Vagina (tissue), 2 donors: ENCODE measurements around the gene NCBP3. TPM values are rescaled to one million over a fixed set of nuclear protein-coding genes. Genes with fewer than 3 reads are reported as not detected.

Experiments
- DNase-seq, 2 donors: peaks; one replicate each; pipeline ENCODE4 v3.0.0-alpha.2; 2017; ENCODE audit errors: extremely low spot score in 2 of 2
- H3K27ac ChIP-seq: fragments of 200-600 bp; sonication (generic); one replicate; pipeline ENCODE4 v1.5.1; 2019
- H3K27me3 ChIP-seq: fragments of 200-600 bp; sonication (generic); one replicate; pipeline ENCODE4 v1.5.1; 2019
- H3K36me3 ChIP-seq, 2 donors: fragments of 200-600 bp; sonication (generic); one replicate each; pipeline ENCODE4 v1.5.1; 2017 to 2019
- H3K4me1 ChIP-seq: fragments of 200-600 bp; sonication (generic); one replicate; pipeline ENCODE4 v1.5.1; 2019
- H3K4me3 ChIP-seq, 2 donors: fragments of 200-600 bp; sonication (generic); 1 replicate in 1 of 2; 2 replicates in 1 of 2; pipeline ENCODE4 v1.5.1; 2016 to 2019
- H3K9me3 ChIP-seq: fragments of 200-600 bp; sonication (generic); one replicate; pipeline ENCODE4 v1.5.1; 2019
- POLR2A ChIP-seq, 2 donors: fragments of 450-650 bp; IDR thresholded peaks; one replicate each; pipeline ENCODE4 v1.6.1; 2017; ENCODE audit warnings: antibody characterized with exemption in 2 of 2, mild to moderate bottlenecking in 2 of 2, moderate library complexity in 2 of 2
- POLR2AphosphoS5 ChIP-seq, 2 donors: sonication (generic); formaldehyde crosslinking; IDR thresholded peaks; one replicate each; pipeline ENCODE4 v1.9.0; 2017; ENCODE audit warnings: antibody characterized with exemption in 2 of 2, mild to moderate bottlenecking in 2 of 2, low read depth in 1 of 2; ENCODE audit not compliant: insufficient read depth in 1 of 2
- intact Hi-C: fragments of 100-400 bp; cut with DNase I; formaldehyde crosslinking; loops from one replicate; pipeline ENCODE4 v1.15.1; 2023
- total RNA-seq: library from RNA; depleted of rRNA; stranded (reverse); fragments of >200 nt; gene quantifications from one replicate; pipeline ENCODE4 v1.2.3, GENCODE V29; 2016
- TF ChIP-seq, protein P1 (sequence below), 3 experiments: fragments of 450-650 bp in 2 of 3; fragments of 200-600 bp in 1 of 3; sonication (generic) in 1 of 3; IDR thresholded peaks; one replicate each; pipeline ENCODE4 v1.5.1; 2017 to 2019; ENCODE audit warnings: antibody characterized with exemption in 3 of 3, mild to moderate bottlenecking in 2 of 3, moderate library complexity in 2 of 3

Gene NCBP3
- total RNA-seq, 1 donor from 2014 or later = 20.6 TPM

- Histone ChIP-seq H3K4me3 (no peak overlapping the region), H3K27me3 (no peaks in the 10 kb centered on the region), H3K36me3 (peaks cover 0 to 34% of the 10 kb centered on the region in 2 donors), H3K27ac (no peak overlapping the region), H3K4me1 (peaks cover 10% of the 10 kb centered on the region), H3K9me3 (no peaks in the 10 kb centered on the region)
- no peak for DNase-seq
- TF ChIP-seq, protein P1, sequence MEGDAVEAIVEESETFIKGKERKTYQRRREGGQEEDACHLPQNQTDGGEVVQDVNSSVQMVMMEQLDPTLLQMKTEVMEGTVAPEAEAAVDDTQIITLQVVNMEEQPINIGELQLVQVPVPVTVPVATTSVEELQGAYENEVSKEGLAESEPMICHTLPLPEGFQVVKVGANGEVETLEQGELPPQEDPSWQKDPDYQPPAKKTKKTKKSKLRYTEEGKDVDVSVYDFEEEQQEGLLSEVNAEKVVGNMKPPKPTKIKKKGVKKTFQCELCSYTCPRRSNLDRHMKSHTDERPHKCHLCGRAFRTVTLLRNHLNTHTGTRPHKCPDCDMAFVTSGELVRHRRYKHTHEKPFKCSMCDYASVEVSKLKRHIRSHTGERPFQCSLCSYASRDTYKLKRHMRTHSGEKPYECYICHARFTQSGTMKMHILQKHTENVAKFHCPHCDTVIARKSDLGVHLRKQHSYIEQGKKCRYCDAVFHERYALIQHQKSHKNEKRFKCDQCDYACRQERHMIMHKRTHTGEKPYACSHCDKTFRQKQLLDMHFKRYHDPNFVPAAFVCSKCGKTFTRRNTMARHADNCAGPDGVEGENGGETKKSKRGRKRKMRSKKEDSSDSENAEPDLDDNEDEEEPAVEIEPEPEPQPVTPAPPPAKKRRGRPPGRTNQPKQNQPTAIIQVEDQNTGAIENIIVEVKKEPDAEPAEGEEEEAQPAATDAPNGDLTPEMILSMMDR (IDR thresholded peaks at IDR 0.05) = no peak
- TF ChIP-seq POLR2A (IDR thresholded peaks at IDR 0.05) = no peak
- TF ChIP-seq POLR2AphosphoS5 (IDR thresholded peaks at IDR 0.05; ENCODE audit: insufficient read depth in 1 of 2, low read depth in 1 of 2) = no peak
- intact Hi-C loops = no loop called here
Observed at GRCh38 chr17:3875317-3875716, 29.3 kb upstream of the NCBP3 start.

GRCh38 chr17:3873862-3874261 is 27.8 kb upstream of the NCBP3 start:
- intact Hi-C loops = no loop called here
- H3K4me3 ChIP-seq = no peak overlapping the region
- TF ChIP-seq POLR2AphosphoS5 (IDR thresholded peaks at IDR 0.05; ENCODE audit: insufficient read depth in 1 of 2, low read depth in 1 of 2) (no peak), POLR2A (IDR thresholded peaks at IDR 0.05) (no peak)
- TF ChIP-seq, protein P1 (IDR thresholded peaks at IDR 0.05) = no peak

DNA sequence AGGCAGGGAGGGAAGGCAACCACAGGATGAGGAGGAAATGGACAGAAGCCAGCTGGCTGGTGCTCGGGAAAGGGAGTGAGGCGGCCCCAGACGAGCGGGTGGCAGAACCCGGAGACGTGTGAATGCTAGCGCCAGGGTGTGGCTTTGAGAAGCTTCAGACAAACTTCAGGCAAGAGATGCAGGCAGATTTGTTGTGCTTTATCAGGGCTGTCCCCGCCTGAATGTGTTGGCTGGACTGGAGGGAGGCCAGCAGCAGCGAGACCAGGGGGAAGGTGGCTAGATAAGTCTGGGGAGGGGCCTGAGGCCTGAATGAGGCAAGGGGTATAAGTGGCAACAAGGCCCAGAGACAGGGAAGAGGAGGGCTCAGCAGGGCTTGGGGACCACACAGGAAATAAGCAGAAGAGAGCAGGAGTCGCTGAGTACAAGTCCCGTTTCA is 24.8 kb upstream of the NCBP3 start:
- Histone ChIP-seq H3K4me3 (no peak overlapping the region), H3K36me3 (peaks cover 0 to 28% of the 10 kb centered on the region in 2 donors), H3K9me3 (no peaks in the 10 kb centered on the region), H3K27me3 (no peaks in the 10 kb centered on the region), H3K27ac (no peak overlapping the region), H3K4me1 (no peaks in the 10 kb centered on the region)
- intact Hi-C loops = no loop called here
- TF ChIP-seq POLR2A (IDR thresholded peaks at IDR 0.05) = no peak
- TF ChIP-seq, protein P1 (IDR thresholded peaks at IDR 0.05) = no peak
- DNase-seq = no peak

More at GRCh38 chr17:3873862-3874261, 27.8 kb upstream of the NCBP3 start:
- Histone ChIP-seq H3K27me3 (no peaks in the 10 kb centered on the region), H3K9me3 (no peaks in the 10 kb centered on the region), H3K36me3 (peaks cover 0 to 34% of the 10 kb centered on the region in 2 donors), H3K4me1 (peaks cover 1% of the 10 kb centered on the region), H3K27ac (no peak overlapping the region)
- DNase-seq = no peak

- DNase-seq = no peak
- intact Hi-C loops = loop anchor here (5.0 kb wide), 1 partner anchor 140 kb away; no protein-coding TSS in a partner anchor
- H3K9me3 ChIP-seq = no peaks in the 10 kb centered on the region
- TF ChIP-seq POLR2AphosphoS5 (IDR thresholded peaks at IDR 0.05; ENCODE audit: insufficient read depth in 1 of 2, low read depth in 1 of 2) = no peak
- TF ChIP-seq, protein P1 (IDR thresholded peaks at IDR 0.05) = no peak
- TF ChIP-seq POLR2A (IDR thresholded peaks at IDR 0.05) = no peak
- no peaks in the 10 kb centered on the region for H3K27me3 ChIP-seq
- H3K4me1 ChIP-seq = peaks cover 9% of the 10 kb centered on the region
- no peak overlapping the region for H3K4me3 ChIP-seq
- no peak overlapping the region for H3K27ac ChIP-seq
- H3K36me3 ChIP-seq = peaks cover 0 to 7% of the 10 kb centered on the region in 2 donors
Observed at GRCh38 chr17:3867606-3868005, 21.6 kb upstream of the NCBP3 start.

DNA sequence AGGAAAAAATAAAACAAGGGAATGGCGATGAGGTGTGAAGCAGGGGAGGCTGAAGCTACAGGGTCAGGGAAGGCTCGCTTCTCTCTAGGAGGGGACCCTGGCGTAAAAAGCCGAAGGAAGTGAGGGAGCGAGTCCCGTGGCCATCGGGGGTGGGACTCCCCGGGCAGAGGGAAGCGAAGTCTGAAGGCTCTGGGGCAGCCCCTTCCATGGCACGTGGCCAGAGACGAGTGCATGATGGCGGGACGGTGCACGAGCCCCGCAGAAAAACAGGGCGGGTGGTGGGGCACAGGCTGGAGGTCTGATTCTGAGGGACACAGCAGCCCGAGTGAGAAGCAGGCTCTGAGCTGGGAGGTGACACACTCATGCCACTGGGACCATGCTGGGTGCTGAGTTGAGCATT is 21.1 kb upstream of the NCBP3 start:
- TF ChIP-seq POLR2AphosphoS5 (IDR thresholded peaks at IDR 0.05; ENCODE audit: insufficient read depth in 1 of 2, low read depth in 1 of 2) = no peak
- TF ChIP-seq POLR2A (IDR thresholded peaks at IDR 0.05) = no peak
- TF ChIP-seq, protein P1 (IDR thresholded peaks at IDR 0.05) = no peak
- no peaks in the 10 kb centered on the region for H3K9me3 ChIP-seq
- H3K36me3 ChIP-seq = peaks cover 0 to 2% of the 10 kb centered on the region in 2 donors
- peaks cover 9% of the 10 kb centered on the region for H3K4me1 ChIP-seq
- H3K27me3 ChIP-seq = no peaks in the 10 kb centered on the region
- intact Hi-C loops = loop anchor here (5.0 kb wide), 1 partner anchor 140 kb away; no protein-coding TSS in a partner anchor
- no peak overlapping the region for H3K27ac ChIP-seq
- no peak for DNase-seq
- no peak overlapping the region for H3K4me3 ChIP-seq
